GM23338 (cell line): ENCODE data around the gene CFAP100. TPM values are rescaled to one million over a fixed set of nuclear protein-coding genes. Genes with fewer than 3 reads are reported as not detected.

Source experiments
- ATAC-seq: fragments of 200-7000 bp; cut with Tn5 transposase; 3 replicates; pipeline ENCODE4 v1.9.1; 2020
- DNase-seq: peaks from one replicate; pipeline ENCODE4 v3.0.0-alpha.2; 2015; ENCODE audit warnings: low spot score
- H2AFZ ChIP-seq: fragments of 200-600 bp; sonication (generic); 2 replicates; pipeline ENCODE4 v1.8.0; 2016; ENCODE audit warnings: antibody characterized with exemption, mild to moderate bottlenecking, moderate library complexity
- H3F3A ChIP-seq: fragments of 200-600 bp; sonication (generic); replicated peaks from 2 replicates; pipeline ENCODE4 v1.8.0; 2017; ENCODE audit warnings: antibody characterized with exemption, mixed run types, low read depth
- H3K27ac ChIP-seq: fragments of 200-600 bp; sonication (generic); 2 replicates; pipeline ENCODE4 v1.6.1; 2016; ENCODE audit warnings: low read depth
- H3K27me3 ChIP-seq: fragments of 200-600 bp; sonication (generic); 2 replicates; pipeline ENCODE4 v1.8.0; 2016; ENCODE audit warnings: mild to moderate bottlenecking, mixed run types, moderate library complexity; ENCODE audit not compliant: insufficient read depth
- H3K36me3 ChIP-seq: fragments of 200-600 bp; sonication (generic); 2 replicates; pipeline ENCODE4 v1.8.0; 2016; ENCODE audit warnings: mild to moderate bottlenecking; ENCODE audit not compliant: insufficient read depth
- H3K4me1 ChIP-seq: fragments of 200-600 bp; sonication (generic); 2 replicates; pipeline ENCODE4 v1.8.0; 2016; ENCODE audit warnings: mild to moderate bottlenecking, moderate library complexity; ENCODE audit not compliant: insufficient read depth
- H3K4me2 ChIP-seq: fragments of 200-600 bp; sonication (generic); 2 replicates; pipeline ENCODE4 v1.7.1; 2017; ENCODE audit warnings: mixed run types
- H3K4me3 ChIP-seq: fragments of 200-600 bp; sonication (generic); 2 replicates; pipeline ENCODE4 v1.6.1; 2016; ENCODE audit warnings: mixed run types
- H3K79me2 ChIP-seq: fragments of 200-600 bp; sonication (generic); replicated peaks from 2 replicates; pipeline ENCODE4 v1.8.0; 2017; ENCODE audit warnings: mild to moderate bottlenecking; ENCODE audit not compliant: insufficient read depth
- H3K9me2 ChIP-seq: fragments of 200-600 bp; sonication (generic); 2 replicates; pipeline ENCODE4 v1.8.0; 2017; ENCODE audit not compliant: insufficient read depth
- H4K20me1 ChIP-seq: fragments of 200-600 bp; sonication (generic); replicated peaks from 2 replicates; pipeline ENCODE4 v1.8.0; 2017; ENCODE audit warnings: mild to moderate bottlenecking; ENCODE audit not compliant: insufficient read depth
- H3K27ac Mint-ChIP-seq: 2 replicates; pipeline ENCODE4 v1.8.0; 2020; ENCODE audit warnings: inconsistent platforms, mild to moderate bottlenecking, moderate library complexity, mixed read lengths
- H3K27me3 Mint-ChIP-seq: 3 replicates; pipeline ENCODE4 v1.8.0; 2022; ENCODE audit warnings: low read depth, mild to moderate bottlenecking, moderate library complexity, mixed read lengths, inconsistent platforms; ENCODE audit not compliant: insufficient read depth, poor library complexity
- H3K36me3 Mint-ChIP-seq: 3 replicates; pipeline ENCODE4 v1.8.0; 2021; ENCODE audit warnings: low read depth, mild to moderate bottlenecking, inconsistent platforms, moderate library complexity, mixed read lengths
- H3K4me1 Mint-ChIP-seq: 3 replicates; pipeline ENCODE4 v1.8.0; 2020; ENCODE audit warnings: mild to moderate bottlenecking, inconsistent platforms, mixed read lengths
- H3K4me3 Mint-ChIP-seq: 3 replicates; pipeline ENCODE4 v1.8.0; 2021; ENCODE audit warnings: moderate library complexity, mild to moderate bottlenecking, inconsistent platforms, mixed read lengths
- H3K9me3 Mint-ChIP-seq: 3 replicates; pipeline ENCODE4 v1.8.0; 2020; ENCODE audit warnings: moderate library complexity, mild to moderate bottlenecking, inconsistent platforms, mixed read lengths
- CREB1 ChIP-seq: fragments of 250-450 bp; sonication (Bioruptor Pico); IDR thresholded peaks from 2 replicates; pipeline ENCODE4 v1.5.0; 2020; ENCODE audit warnings: low read depth, mild to moderate bottlenecking, moderate library complexity
- CTCF ChIP-seq, 2 experiments: fragments of 200-600 bp in 1 of 2; sonication (generic) in 1 of 2; conservative IDR thresholded peaks; 2 replicates each; pipeline versions ENCODE4 v1.5.1 to v1.6.1; 2016 to 2017; ENCODE audit warnings: antibody characterized with exemption in 2 of 2, low read depth in 2 of 2, mild to moderate bottlenecking in 2 of 2, moderate library complexity in 1 of 2
- ETS1 ChIP-seq: IDR thresholded peaks from 2 replicates; pipeline ENCODE4 v1.6.1; 2016; ENCODE audit warnings: antibody characterized with exemption
- EZH2 ChIP-seq: fragments of 200-600 bp; sonication (generic); IDR thresholded peaks from one replicate; pipeline ENCODE4 v1.8.0; 2017; ENCODE audit warnings: antibody characterized with exemption, mild to moderate bottlenecking, low read depth; ENCODE audit not compliant: unreplicated experiment
- EZH2phosphoT487 ChIP-seq: fragments of 200-600 bp; sonication (generic); IDR thresholded peaks from one replicate; pipeline ENCODE4 v1.8.1; 2018; ENCODE audit warnings: antibody characterized with exemption; ENCODE audit not compliant: unreplicated experiment
- JUNB ChIP-seq: IDR thresholded peaks from one replicate; pipeline ENCODE4 v1.6.1; 2016; ENCODE audit warnings: antibody characterized with exemption; ENCODE audit not compliant: unreplicated experiment
- NANOG ChIP-seq: IDR thresholded peaks from 2 replicates; pipeline ENCODE4 v1.6.1; 2016; ENCODE audit warnings: antibody characterized with exemption, borderline replicate concordance
- POLR2AphosphoS5 ChIP-seq: IDR thresholded peaks from 2 replicates; pipeline ENCODE4 v1.6.1; 2016; ENCODE audit warnings: antibody characterized with exemption, low read depth
- REST ChIP-seq: IDR thresholded peaks from one replicate; pipeline ENCODE4 v1.6.1; 2018; ENCODE audit warnings: antibody characterized with exemption; ENCODE audit not compliant: unreplicated experiment
- ZNF114 ChIP-seq: fragments of 250-450 bp; sonication (Bioruptor Pico); IDR thresholded peaks from 2 replicates; pipeline ENCODE4 v1.5.0; 2020; ENCODE audit warnings: mild to moderate bottlenecking, moderate library complexity
- ZNF331 ChIP-seq: fragments of 250-450 bp; sonication (Bioruptor Pico); IDR thresholded peaks from 2 replicates; pipeline ENCODE4 v1.5.0; 2020; ENCODE audit warnings: low read depth, mild to moderate bottlenecking, moderate library complexity
- polyA plus RNA-seq: library from polyadenylated mRNA; unstranded; fragments of >200 nt; fragmentation: Nextera tagmentation; extraction: Ambion mirVana; gene quantifications from 2 replicates; pipeline ENCODE4 v1.2.1, GENCODE V29; 2016
- total RNA-seq: library from RNA; depleted of rRNA; stranded (reverse); fragments of >200 nt; shearing (Covaris generic); gene quantifications from 2 replicates; pipeline ENCODE4 v1.2.3, GENCODE V29; 2014
- TF ChIP-seq, protein P1 (sequence below): fragments of 250-450 bp; sonication (Bioruptor Pico); IDR thresholded peaks from 2 replicates; pipeline ENCODE4 v1.5.0; 2020; ENCODE audit warnings: mild to moderate bottlenecking, moderate library complexity

Gene CFAP100
- total and polyA plus RNA-seq, 2 experiments from 2014 or later: 0.07 TPM; not detected in 1

DNA sequence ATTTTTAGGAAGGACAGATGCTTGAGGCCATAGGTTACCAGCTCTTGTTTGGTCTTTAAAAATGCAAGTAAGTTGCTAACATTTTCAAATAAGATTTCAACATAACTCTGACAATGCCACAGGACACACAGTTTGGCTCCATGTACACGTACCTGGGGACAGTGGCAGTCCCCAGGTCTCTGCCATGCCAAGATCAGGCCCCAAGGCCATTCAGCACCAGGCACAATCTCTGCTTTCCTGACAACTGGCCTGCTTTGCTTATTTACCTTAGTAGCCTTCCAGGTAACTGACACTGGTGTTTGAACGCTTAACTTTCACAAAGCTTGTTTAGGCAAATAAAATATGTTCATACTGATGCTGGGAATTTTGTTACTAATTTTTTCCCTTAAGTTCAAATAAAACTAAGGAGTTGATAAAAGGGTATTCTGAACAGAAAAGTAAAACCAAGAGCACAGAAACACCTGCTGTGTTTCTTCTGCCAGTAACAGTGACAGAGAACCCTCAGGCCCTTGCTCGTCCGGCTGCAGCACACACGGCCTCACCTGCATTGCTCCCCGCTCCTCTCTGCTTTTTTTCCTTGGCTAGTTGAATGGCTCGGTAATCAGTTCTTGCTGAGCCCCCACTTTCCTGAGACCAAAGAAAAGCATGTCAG is 64.5 kb downstream of the CFAP100 start:
- no peaks in the 10 kb centered on the region for H3K27me3 ChIP-seq
- ATAC-seq: no peak
- Mint-ChIP-seq H3K4me3 (no peak overlapping the region), H3K36me3 (peaks cover 75% of the 10 kb centered on the region), H3K27me3 (peaks cover 5% of the 10 kb centered on the region), H3K9me3 (no peaks in the 10 kb centered on the region), H3K4me1 (no peaks in the 10 kb centered on the region), H3K27ac (no peak overlapping the region)
- H3K36me3 ChIP-seq: peaks cover 30% of the 10 kb centered on the region
- TF ChIP-seq ZNF331 (no peak), NANOG (no peak), CREB1 (no peak), EZH2 (no peak), POLR2AphosphoS5 (no peak), JUNB (no peak), ZNF114 (no peak), REST (no peak), CTCF (conservative IDR thresholded peaks at IDR 0.05; ENCODE audit: low read depth in 2 of 2) (no peak), EZH2phosphoT487 (no peak), ETS1 (no peak)
- TF ChIP-seq, protein P1, sequence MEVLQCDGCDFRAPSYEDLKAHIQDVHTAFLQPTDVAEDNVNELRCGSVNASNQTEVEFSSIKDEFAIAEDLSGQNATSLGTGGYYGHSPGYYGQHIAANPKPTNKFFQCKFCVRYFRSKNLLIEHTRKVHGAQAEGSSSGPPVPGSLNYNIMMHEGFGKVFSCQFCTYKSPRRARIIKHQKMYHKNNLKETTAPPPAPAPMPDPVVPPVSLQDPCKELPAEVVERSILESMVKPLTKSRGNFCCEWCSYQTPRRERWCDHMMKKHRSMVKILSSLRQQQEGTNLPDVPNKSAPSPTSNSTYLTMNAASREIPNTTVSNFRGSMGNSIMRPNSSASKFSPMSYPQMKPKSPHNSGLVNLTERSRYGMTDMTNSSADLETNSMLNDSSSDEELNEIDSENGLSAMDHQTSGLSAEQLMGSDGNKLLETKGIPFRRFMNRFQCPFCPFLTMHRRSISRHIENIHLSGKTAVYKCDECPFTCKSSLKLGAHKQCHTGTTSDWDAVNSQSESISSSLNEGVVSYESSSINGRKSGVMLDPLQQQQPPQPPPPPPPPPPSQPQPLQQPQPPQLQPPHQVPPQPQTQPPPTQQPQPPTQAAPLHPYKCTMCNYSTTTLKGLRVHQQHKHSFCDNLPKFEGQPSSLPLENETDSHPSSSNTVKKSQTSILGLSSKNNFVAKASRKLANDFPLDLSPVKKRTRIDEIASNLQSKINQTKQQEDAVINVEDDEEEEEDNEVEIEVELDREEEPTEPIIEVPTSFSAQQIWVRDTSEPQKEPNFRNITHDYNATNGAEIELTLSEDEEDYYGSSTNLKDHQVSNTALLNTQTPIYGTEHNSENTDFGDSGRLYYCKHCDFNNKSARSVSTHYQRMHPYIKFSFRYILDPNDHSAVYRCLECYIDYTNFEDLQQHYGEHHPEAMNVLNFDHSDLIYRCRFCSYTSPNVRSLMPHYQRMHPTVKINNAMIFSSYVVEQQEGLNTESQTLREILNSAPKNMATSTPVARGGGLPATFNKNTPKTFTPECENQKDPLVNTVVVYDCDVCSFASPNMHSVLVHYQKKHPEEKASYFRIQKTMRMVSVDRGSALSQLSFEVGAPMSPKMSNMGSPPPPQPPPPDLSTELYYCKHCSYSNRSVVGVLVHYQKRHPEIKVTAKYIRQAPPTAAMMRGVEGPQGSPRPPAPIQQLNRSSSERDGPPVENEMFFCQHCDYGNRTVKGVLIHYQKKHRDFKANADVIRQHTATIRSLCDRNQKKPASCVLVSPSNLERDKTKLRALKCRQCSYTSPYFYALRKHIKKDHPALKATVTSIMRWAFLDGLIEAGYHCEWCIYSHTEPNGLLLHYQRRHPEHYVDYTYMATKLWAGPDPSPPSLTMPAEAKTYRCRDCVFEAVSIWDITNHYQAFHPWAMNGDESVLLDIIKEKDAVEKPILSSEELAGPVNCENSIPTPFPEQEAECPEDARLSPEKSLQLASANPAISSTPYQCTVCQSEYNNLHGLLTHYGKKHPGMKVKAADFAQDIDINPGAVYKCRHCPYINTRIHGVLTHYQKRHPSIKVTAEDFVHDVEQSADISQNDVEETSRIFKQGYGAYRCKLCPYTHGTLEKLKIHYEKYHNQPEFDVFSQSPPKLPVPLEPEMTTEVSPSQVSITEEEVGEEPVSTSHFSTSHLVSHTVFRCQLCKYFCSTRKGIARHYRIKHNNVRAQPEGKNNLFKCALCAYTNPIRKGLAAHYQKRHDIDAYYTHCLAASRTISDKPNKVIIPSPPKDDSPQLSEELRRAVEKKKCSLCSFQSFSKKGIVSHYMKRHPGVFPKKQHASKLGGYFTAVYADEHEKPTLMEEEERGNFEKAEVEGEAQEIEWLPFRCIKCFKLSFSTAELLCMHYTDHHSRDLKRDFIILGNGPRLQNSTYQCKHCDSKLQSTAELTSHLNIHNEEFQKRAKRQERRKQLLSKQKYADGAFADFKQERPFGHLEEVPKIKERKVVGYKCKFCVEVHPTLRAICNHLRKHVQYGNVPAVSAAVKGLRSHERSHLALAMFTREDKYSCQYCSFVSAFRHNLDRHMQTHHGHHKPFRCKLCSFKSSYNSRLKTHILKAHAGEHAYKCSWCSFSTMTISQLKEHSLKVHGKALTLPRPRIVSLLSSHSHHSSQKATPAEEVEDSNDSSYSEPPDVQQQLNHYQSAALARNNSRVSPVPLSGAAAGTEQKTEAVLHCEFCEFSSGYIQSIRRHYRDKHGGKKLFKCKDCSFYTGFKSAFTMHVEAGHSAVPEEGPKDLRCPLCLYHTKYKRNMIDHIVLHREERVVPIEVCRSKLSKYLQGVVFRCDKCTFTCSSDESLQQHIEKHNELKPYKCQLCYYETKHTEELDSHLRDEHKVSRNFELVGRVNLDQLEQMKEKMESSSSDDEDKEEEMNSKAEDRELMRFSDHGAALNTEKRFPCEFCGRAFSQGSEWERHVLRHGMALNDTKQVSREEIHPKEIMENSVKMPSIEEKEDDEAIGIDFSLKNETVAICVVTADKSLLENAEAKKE: no peak
- H3K79me2 ChIP-seq: peaks cover 34% of the 10 kb centered on the region
- no peak for DNase-seq
- no peak overlapping the region for H3K4me2 ChIP-seq
- H3K9me2 ChIP-seq: no peaks in the 10 kb centered on the region
- H2AFZ ChIP-seq: no peak overlapping the region
- no peak overlapping the region for H3K27ac ChIP-seq
- H3K4me3 ChIP-seq: no peak overlapping the region
- H3F3A ChIP-seq: no peaks in the 10 kb centered on the region
- no peaks in the 10 kb centered on the region for H3K4me1 ChIP-seq
- peaks cover 31% of the 10 kb centered on the region for H4K20me1 ChIP-seq
